GM18499 (cell line): ENCODE results near the gene SLC44A4.
A peak's percentile ranks its signal among the peaks of the same experiment; 100 is the strongest.
"Not testable (repeated sequence)": the region's sequence is repeated elsewhere in the genome, so short reads cannot be mapped to it uniquely, and the experiment has no call there.

Experiments used
- ATAC-seq: cut with Tn5 transposase; IDR thresholded peaks from one replicate; pipeline ENCODE4 v1.9.1; 2021; ENCODE audit warnings: moderate number of reproducible peaks; ENCODE audit not compliant: insufficient read depth, unreplicated experiment

SLC44A4 gene

DNA sequence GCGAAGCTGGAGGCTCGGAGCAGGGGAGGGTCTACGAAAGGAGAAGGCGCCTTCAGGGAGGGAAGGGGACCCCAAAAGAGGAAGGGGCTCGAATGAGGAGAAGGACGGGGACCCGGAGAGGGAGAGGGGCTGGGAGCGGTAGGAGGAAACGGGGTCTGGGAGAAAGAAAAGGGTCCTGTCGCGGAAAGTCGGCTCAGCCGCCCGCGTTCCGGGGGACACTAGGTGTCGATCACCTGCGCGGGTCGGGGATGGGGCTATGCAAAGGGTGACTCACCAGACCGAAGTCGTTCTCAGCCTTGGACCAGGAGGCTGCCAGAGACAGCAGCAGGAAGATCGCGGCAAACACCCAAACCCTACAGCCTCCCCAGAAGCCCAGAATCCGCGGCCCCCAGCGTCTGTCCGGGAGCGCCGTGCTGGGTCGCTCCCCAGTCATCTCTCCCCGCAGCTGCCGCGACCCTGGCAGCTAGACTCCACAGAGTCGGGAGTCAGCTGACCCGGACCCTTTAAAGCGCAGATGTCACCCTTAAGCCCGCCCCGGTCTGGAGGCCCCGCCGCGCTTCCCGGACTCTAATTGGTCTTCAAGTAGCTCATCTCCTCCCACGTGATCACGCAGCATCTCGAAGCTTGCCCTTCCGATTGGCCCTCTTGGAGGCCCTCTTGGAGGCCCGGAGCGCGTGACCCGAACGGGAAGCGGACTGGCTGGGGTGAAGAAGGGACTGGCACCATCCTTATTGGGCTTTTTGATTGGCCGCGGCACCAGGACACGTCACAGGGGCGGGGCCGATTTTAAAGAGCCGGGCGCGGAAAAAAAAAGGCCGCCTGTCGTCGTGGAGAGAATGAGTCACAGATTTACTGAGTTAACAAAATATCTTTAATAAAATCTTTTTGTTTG lies 16.2 kb downstream of the SLC44A4 start, which contains the start of gene NEU1:
Gene NEU1, minus strand, starts transcription at position 478 of the 892 bp plus-strand sequence. Its CDS starts 45 bp downstream, at position 433.
- peak; percentile 70 for ATAC-seq

DNA sequence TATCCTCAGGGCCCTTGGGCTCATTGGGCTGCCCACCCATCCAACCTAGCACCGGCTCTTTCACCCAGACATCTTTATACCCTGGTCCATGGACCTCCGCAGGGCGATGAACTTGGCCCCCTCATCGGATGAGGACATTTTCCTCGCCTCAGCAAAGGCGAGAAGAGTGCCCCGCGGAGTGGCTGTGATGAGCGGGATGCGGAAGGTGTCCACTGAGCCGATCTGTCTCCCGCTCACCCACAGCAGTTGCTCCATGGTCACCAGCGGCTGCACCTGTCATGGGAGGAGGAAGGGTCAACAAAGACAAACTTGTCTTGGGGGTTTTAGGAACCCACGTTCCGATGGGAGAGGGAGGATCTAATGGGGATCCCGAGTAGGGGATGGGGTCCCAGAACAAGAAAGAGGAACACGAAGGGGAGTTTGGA lies 16.9 kb downstream of the SLC44A4 start:
- no peak for ATAC-seq

DNA sequence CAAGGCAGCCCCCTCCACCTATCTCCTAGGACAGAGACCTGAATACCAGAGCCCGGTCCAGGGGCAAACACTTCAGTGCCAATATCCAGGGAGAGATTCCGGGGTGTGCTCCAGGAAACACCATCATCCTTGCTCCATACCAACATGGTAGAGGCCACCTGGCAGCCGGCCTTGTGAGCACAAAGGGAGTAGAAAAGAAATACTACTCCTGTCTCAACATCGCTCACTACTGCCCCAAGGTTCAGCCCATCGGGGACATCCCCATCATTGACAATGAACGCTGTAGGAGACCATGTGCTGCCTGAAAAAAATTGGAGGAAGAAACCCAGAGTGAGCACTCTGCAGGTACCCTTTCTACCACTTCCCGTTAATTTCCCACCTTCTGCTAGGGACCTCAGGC lies 17.6 kb downstream of the SLC44A4 start:
- ATAC-seq, result no peak

DNA sequence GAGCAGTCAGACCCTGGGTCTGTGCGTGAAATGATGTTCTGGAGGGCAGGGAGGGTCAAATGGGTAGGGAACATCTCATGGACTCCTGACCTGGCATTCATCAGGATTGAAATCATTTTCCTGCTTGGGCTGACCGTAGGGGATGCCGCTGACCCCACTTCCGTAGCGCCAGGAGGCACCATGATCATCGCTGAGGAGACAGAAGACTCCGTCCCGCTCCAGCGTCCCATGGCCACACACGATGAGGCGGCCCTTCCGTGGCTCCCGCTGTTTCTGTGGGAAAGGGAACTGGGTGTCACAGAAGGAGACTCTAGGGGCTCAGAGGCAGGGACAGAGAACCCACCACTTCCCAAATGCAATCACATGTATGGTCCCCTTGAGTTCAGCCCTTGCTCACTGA lies 18.4 kb downstream of the SLC44A4 start:
- no peak for ATAC-seq

DNA sequence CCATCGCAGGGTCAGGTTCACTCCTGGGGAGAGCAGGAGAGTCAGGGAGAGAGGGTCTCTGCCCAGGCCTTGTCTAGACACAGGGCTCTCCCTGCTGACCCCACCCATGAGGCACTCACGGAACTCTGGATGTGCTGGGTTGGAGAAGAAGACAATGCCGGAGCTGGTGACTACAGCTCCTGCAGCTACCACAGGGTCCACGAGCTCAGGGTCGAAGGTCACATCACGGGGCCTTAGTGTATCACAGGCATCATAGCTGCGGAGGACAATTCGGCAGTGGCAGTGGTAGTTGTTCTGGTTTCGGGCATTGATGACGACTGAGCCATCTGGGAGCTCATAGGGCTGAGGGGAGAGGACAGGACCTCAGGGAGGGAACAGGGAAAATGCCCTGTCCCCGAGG lies 18.9 kb downstream of the SLC44A4 start:
- no peak for ATAC-seq

DNA sequence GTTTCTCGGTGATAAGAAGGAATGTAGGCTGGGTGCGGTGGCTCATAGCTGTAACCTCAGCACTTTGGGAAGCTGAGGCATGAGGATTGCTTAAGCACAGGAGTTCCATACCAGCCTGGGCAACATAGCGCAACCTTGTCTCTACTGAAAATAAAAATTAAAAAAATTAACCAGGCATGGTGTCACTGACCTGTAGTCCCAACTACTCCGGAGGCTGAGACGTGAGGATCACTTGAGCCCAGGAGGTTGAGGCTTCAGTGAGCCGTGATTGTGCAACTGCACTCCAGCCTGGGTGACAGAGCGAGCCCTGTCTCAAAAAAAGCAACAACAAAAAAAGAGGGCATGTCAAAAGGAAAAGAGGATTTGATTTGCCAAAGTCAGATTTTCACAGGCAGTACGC lies 20.1 kb downstream of the SLC44A4 start:
- ATAC-seq, result no peak

DNA sequence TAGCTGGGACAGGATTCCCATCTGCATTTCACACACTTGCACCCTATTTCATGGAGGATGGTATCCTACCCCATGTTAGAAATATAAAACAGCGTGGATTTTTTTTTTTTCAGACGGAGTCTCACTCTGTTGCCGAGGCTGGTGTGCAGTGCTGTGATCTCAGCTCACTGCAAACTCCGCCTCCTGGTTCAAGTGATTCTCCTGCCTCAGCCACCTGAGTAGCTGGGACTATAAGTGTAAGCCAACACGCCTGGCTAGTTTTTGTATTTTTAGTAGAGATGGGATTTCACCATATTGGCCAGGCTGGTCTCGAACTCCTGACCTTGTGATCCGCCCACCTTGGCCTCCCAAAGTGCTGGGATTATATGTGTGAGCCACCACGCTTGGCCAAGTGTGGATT lies 21.0 kb downstream of the SLC44A4 start:
- not testable (repeated sequence) for ATAC-seq

DNA sequence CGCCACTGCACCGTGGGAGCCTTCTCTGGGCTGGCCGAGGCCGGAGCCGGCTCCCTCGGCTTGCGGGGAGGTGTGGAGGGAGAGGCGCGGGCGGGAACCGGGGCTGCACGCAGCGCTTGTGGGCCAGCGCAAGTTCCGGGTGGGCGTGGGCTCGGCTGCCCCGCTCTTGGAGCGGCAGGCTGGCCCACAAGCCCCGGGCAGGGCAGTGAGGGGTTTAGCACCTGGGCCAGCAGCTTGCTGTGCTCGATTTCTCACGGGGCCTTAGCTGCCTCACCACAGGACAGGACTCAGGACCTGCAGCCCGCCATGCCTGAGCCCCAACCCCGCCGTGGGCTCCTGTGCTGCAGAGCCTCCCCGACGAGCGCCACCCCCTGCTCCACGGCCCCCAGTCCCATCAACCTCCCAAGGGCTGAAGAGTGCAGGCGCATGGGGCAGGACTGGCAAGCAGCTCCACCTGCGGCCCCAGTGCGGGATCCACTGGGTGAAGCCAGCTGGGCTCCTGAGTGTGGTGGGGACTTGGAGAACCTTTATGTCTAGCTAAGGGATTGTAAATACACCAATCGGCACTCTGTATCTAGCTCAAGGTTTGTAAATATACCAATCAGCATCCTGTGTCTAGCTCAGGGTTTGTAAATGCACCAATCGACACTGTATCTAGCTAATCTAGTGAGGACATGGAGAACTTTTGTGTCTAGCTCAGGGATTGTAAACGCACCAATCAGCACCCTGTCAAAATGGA lies 26.6 kb downstream of the SLC44A4 start:
- ATAC-seq, result not testable (repeated sequence)

DNA sequence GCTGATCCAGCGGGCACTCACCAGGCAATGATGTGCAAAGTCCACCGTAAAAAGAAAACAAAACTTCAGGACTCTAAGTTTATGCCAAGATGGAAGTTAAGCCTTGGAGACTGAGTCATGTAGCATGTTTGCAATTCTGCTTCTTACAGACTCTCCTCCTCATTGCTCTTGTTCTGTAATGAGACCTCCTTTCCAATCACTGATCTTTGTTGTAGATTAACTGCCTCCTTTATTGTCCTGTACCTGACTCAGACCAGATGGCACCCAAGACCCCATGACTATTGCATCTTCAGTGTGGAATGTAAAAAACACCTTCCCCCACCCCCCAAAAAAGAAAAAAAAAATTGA lies 27.3 kb downstream of the SLC44A4 start:
- ATAC-seq, result no peak

DNA sequence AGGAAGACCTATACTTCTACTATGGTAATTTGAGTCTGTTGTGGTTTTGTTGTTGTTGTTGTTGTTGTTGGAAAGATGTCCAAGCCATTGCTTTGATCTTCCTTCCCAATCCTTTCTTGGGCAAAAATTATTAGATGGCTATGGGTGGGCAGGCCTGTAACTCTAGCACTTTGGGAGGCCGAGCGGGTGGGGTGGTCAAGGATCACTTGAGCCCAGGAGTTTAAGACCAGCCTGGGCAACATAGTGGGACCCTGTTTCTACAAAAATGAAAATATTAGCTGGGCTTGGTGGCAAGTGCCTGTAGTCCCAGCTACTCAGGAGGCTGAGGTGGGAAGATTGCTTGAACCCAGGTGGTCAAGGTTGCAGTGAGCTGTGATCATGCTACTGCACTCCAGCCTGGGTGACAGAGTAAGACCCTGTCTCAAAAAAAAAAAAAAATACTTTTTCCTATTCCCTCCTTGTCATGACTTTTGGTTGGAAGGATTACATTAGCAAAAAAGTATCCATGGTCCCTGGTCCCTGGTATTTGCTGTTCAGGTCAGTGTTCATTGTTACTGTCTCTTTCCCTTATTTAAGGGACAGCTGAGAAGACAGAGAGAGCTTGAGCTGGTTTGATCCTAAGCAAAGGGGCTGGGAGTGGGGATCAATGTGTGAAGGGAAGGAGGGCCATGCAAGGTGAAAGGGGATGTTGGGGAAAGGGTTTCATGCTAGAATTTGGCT lies 27.9 kb downstream of the SLC44A4 start:
- no peak for ATAC-seq

DNA sequence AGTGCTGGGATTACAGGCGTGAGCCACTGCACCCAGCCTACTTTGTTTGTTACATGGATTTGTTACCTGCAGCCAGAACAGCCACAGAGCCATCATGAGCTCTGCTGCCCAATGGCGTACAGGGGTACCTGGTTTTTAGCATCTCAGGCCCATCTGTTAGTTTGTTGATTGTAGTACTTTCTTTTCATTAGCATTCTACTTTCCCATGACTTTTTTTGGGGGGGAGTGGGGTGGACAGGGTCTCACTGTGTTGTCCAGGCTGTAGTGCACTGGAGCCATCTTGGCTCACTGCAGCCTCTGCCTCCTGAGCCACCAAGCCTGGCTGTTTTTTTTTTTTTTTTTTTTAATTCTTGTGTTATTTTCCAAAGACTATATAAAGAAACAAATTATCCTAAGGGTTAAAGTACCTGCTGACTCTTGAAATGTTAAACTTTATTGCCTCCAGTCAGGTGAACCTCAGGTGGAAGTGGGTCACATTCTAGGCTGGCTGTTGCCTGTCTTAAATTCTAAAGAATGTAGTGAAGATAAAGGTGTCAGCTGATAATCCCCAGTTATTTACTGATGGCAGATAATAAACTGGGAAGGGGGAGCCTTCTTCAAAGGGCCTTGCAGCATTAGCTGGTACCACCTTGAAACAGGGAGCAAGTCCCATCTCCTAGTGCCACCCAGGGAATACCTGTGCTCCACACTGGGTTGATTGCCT lies 31.4 kb downstream of the SLC44A4 start:
- no peak for ATAC-seq

DNA sequence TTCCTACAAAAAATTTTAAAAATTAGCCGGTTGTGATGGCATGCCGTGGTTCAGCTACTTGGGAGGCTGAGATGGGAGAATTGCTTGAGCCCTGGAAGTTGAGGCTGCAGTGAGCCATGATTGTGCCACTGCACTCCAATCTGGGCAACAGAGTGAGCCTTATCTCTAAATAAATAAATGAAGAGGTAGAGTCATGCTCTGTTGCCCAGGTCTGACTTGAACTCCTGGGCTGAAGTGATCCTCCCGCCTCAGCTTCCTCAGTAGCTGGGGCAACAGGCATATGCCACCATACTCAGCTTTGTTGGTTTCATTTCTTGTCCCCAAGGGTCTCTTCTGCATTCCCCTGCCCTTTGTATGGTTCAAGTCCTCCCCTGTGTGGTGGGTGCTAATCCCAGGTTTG lies 34.3 kb downstream of the SLC44A4 start:
- no peak for ATAC-seq

DNA sequence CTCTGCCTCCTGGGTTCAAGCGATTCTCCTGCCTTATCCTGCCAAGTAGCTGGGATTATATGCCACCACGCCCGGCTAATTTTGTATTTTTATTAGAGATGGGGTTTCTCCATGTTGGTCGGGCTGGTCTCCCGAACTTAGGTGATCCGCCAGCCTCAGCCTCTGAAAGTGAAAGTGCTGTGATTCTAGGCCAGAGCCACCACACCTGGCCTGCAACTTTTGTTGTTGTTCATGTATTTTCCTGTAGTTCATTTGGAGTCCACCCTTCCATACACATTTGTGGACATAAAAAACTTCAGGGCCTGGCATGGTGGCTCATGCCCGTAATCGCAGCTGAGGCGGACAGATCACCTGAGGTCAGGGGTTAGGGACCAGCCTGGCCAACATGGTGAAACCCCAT lies 36.7 kb downstream of the SLC44A4 start:
- ATAC-seq, result no peak

DNA sequence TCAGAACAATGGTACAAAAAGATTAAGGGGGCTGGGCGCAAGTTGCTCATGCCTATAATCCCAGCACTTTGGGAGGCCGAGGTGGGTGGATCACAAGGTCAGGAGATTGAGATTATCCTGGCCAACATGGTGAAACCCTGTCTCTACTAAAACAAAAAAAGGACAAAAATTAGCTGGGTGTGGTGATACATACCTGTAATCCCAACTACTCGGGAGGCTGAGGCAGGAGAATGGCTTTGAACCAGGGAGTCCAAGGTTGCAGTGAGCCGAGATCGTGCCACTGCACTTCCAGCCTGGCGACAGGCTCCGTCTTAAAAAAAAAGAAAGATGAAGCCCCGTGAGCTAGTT lies 39.0 kb downstream of the SLC44A4 start:
- not testable (repeated sequence) for ATAC-seq

DNA sequence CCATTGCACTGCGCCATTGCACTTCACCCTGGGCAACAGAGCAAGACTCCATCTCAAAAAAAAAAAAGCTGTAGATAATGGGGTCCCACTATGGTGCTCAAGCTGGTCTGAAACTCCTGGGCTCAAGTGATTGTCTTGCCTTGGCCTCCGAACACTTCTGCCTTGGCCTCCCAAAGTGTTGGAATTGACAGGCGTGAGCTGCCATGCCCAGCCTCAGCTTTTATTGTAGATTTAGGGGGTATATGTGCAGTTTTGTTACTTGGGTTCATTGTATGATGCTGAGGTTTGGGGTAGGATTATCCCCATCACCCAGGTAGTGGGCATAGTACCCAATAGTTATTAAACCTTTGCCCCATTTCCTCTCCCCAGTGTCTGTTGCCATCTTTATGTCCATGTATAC lies 39.8 kb downstream of the SLC44A4 start:
- ATAC-seq, result no peak

DNA sequence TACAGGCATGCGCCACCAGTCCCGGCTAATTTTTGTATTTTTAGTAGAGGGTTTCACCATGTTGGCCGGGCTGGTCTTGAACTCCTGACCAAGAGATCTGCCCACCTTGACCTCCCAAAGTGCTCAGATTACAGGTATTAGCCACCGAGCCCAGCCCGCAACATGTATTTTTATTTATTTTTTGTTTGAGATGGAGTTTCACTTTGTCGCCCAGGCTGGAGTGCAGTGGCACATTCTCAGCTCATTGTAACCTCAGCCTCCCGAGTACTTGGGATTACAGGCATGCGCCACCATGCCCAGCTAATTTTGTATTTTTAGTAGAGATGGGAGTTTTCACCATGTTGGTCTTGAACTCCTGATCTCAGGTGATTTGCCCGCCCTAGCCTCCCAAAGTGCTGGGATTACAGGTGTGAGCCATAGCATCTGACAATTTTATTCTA lies 40.7 kb downstream of the SLC44A4 start:
- not testable (repeated sequence) for ATAC-seq

DNA sequence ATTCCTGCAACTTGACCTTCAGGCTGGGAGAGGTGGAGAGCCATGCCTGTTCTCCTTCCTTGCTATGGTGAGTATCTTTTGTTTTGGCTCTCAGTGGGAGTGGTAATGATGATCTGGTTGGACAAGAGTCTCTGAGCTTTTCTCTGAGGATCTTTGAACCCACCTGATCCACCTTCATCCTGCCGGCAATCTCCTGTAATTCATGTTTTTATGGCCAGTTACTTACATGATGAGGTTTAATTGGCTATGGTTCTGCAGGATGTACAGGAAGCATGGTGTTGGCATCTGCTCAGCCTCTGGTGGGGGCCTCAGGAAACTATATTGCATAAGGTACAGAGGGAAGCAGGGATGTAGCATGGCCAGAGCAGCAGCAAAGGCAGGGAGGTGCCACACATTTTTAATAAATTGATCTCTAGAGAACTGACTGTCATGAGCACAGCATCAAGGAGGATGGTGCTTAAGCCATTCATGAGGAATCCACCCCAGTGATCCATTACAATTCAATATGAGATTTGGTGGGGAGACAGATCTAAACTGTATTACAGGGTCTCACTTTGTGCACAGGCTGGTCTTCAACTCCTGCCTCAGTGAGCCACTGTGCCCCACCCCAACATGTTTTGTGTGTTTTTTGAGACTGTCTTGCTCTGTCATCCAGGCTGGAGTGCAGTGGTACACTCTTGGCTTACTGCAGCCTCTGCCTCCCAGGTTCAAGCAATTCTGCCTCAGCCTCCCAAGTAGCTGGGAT lies 41.3 kb downstream of the SLC44A4 start:
- ATAC-seq, result no peak

DNA sequence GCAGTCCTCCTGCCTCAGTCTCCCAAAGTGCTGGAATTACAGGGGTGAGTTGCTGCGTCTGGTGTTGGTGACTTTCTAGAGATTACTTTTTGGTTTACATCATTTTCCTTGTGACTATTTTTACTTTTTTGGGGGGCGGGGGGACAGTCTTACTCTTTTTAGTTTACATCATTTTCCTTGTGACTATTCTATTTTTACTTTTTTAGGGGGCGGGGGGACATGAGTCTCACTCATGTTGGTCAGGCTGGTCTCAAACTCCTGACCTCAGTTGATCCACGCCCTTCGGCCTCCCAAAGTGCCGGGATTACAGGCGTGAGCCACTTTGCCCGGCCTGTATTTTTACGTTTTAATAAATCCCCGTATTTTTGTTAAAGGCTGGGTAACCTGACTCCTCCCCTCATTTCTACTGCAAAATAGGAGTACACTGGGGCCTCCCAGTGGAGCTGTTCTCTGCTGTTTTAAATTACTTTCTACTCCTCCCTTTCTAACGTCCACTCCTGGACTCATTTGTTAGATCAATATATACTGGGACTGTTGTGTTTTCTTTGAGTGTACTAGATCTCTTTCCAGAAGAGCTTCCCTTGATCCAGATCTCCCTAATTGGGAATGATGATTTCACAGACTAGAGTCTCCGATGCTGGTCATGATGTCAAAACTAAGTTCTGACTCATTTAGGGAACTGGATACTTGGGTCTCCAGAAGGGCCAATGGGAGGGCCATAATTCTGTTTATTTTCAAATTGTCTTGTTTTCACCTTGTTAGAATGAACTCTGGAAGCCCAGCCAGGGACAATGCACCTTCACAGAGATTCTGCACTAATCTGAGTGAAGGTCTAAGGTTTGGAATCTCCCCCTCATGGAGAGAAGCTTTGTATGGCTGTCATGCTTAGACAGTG lies 42.1 kb downstream of the SLC44A4 start:
- no peak for ATAC-seq

DNA sequence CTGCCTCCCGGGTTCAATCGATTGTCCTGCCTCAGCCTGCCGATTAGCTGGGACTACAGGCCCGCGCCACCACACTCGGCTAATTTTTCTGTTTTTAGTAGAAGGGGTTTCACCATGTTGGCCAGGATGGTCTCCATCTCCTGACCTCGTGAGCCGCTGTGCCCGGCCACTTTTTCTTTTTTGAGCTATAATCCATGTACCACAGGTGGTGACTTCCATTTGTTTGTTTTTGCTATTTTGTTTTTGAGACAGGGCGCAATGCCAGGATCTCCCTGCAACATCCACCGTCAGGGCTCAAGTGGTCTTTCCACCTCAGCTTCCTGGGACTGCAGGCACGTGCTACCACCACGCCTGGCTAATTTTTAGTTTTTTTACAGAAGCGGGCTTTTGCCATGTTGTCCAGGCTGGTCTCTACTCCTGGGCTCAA lies 42.7 kb downstream of the SLC44A4 start:
- ATAC-seq, result no peak
